OCI-LY1 (cell line): ENCODE results near the gene ST6GAL1.

Experiments used
- H2AFZ ChIP-seq: fragments of 200-600 bp; sonication (generic), shearing (Covaris generic); 2 replicates; pipeline ENCODE4 v1.6.0; 2014; ENCODE audit warnings: antibody characterized with exemption, mild to moderate bottlenecking, low read length
- H3F3A ChIP-seq: fragments of 200-600 bp; sonication (generic), shearing (Covaris generic); 2 replicates; pipeline ENCODE4 v1.6.0; 2014; ENCODE audit warnings: mild to moderate bottlenecking, antibody characterized with exemption, low read length, moderate library complexity; ENCODE audit not compliant: insufficient read depth
- H3K27ac ChIP-seq: fragments of 200-600 bp; sonication (generic); 2 replicates; pipeline ENCODE4 v1.5.1; 2014; ENCODE audit warnings: low read length, mixed run types, mild to moderate bottlenecking, low read depth; ENCODE audit not compliant: poor library complexity, severe bottlenecking
- H3K27me3 ChIP-seq: fragments of 200-600 bp; sonication (generic); 2 replicates; pipeline ENCODE4 v1.6.0; 2014; ENCODE audit warnings: antibody characterized with exemption, mild to moderate bottlenecking, low read length, moderate library complexity; ENCODE audit not compliant: insufficient read depth
- H3K36me3 ChIP-seq: fragments of 200-600 bp; sonication (generic); 2 replicates; pipeline ENCODE4 v1.6.1; 2014; ENCODE audit warnings: mild to moderate bottlenecking, antibody characterized with exemption, low read length, moderate library complexity, mixed read lengths; ENCODE audit not compliant: insufficient read depth
- H3K4me1 ChIP-seq: fragments of 200-600 bp; sonication (generic); 2 replicates; pipeline ENCODE4 v1.5.1; 2014; ENCODE audit warnings: mild to moderate bottlenecking, low read length, moderate library complexity; ENCODE audit not compliant: insufficient read depth, severe bottlenecking
- H3K4me2 ChIP-seq: fragments of 200-600 bp; sonication (generic), shearing (Covaris generic); 2 replicates; pipeline ENCODE4 v1.6.1; 2014; ENCODE audit warnings: low read length
- H3K4me3 ChIP-seq: fragments of 200-600 bp; sonication (generic); 2 replicates; pipeline ENCODE4 v1.5.1; 2014; ENCODE audit warnings: low read length, low read depth, mild to moderate bottlenecking, mixed read lengths; ENCODE audit not compliant: poor library complexity, severe bottlenecking
- H3K79me2 ChIP-seq: fragments of 200-600 bp; shearing (Covaris generic); 2 replicates; pipeline ENCODE4 v1.6.1; 2016; ENCODE audit warnings: mixed run types, low read length, mixed read lengths; ENCODE audit not compliant: insufficient read depth
- H3K9ac ChIP-seq: fragments of 200-600 bp; sonication (generic), shearing (Covaris generic); 2 replicates; pipeline ENCODE4 v1.6.1; 2014; ENCODE audit warnings: mild to moderate bottlenecking, low read length, mixed read lengths
- H3K9me2 ChIP-seq: fragments of 200-600 bp; sonication (generic), shearing (Covaris generic); 2 replicates; pipeline ENCODE4 v1.6.1; 2014; ENCODE audit warnings: low read depth, mild to moderate bottlenecking, low read length, mixed read lengths
- H3K9me3 ChIP-seq: fragments of 200-600 bp; shearing (Covaris generic); 2 replicates; pipeline ENCODE4 v1.6.1; 2014; ENCODE audit warnings: low read length, mixed read lengths
- H4K20me1 ChIP-seq: fragments of 200-600 bp; sonication (generic), shearing (Covaris generic); 2 replicates; pipeline ENCODE4 v1.6.0; 2016; ENCODE audit warnings: mild to moderate bottlenecking, low read length; ENCODE audit not compliant: insufficient read depth
- EZH2 ChIP-seq: fragments of 200-600 bp; sonication (generic), shearing (Covaris generic); IDR thresholded peaks from 2 replicates; pipeline ENCODE4 v1.8.0; 2017; ENCODE audit warnings: borderline replicate concordance, mixed run types, mild to moderate bottlenecking, antibody characterized with exemption, low read length, moderate library complexity, mixed read lengths
- TF ChIP-seq, protein P1 (sequence below): fragments of 200-600 bp; sonication (generic), shearing (Covaris generic); IDR thresholded peaks from 2 replicates; pipeline ENCODE4 v1.5.1; 2017; ENCODE audit warnings: mild to moderate bottlenecking, antibody characterized with exemption, low read length, moderate library complexity, mixed read lengths

ST6GAL1 gene

DNA sequence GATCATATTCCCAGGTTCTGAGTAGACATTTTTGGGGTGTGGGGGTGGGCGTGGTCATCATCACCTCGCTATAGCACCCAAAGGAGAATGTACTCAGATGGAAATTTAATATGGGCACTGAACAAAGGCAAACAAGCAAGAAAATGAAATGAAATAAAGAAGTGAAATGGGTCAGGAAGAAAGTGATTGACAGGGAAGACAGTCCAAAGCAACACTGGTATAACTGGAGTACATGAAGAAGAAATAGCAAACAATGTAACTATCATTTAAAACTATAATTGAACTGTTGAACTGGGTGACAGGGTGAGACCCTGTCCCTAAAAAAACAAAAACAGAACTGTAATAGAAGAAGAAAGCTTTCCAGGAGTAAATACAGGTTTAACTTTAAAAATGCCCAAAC, 184.2 kb downstream of the ST6GAL1 start:
- Histone ChIP-seq H3K9me3 (no peaks in the 10 kb centered on the region), H3K27ac (no peak overlapping the region), H2AFZ (no peak overlapping the region), H3K4me1 (no peaks in the 10 kb centered on the region), H3K9ac (no peak overlapping the region), H3K79me2 (no peaks in the 10 kb centered on the region), H3K36me3 (peaks cover 2% of the 10 kb centered on the region; the same call in 1 of the 2 replicates), H3K4me3 (no peak overlapping the region), H4K20me1 (no peaks in the 10 kb centered on the region), H3F3A (no peaks in the 10 kb centered on the region), H3K9me2 (no peaks in the 10 kb centered on the region), H3K4me2 (no peak overlapping the region), H3K27me3 (no peaks in the 10 kb centered on the region)
- no peak for TF ChIP-seq EZH2

DNA sequence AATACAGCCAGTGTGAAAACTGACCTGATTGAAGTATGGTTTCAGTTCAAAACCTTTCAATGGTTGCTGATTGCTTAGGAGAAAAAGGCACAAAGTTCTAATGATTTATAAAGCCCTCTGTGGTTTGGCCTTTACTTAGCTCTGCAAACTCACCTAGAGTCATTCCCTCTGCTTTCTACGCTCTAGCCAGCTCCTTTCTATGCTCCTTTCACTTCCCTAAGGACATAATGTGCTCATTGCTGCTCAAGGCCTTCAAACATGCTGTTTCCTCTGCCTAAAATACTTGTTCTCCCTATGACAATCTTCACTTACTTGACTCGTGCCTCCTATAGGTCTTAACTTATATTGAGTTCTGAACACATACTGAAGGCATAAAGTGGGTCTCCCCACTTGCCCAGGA, 190.0 kb downstream of the ST6GAL1 start:
- Histone ChIP-seq H4K20me1 (no peaks in the 10 kb centered on the region), H3F3A (no peaks in the 10 kb centered on the region), H3K9me2 (no peaks in the 10 kb centered on the region), H3K4me3 (no peak overlapping the region), H3K4me1 (peaks cover 6% of the 10 kb centered on the region), H3K9ac (no peak overlapping the region), H3K36me3 (peaks cover 24% of the 10 kb centered on the region), H3K9me3 (no peaks in the 10 kb centered on the region), H3K79me2 (no peaks in the 10 kb centered on the region), H3K27ac (no peak overlapping the region), H3K27me3 (no peaks in the 10 kb centered on the region), H3K4me2 (no peak overlapping the region), H2AFZ (no peak overlapping the region)
- no peak for TF ChIP-seq EZH2
- TF ChIP-seq, protein P1, sequence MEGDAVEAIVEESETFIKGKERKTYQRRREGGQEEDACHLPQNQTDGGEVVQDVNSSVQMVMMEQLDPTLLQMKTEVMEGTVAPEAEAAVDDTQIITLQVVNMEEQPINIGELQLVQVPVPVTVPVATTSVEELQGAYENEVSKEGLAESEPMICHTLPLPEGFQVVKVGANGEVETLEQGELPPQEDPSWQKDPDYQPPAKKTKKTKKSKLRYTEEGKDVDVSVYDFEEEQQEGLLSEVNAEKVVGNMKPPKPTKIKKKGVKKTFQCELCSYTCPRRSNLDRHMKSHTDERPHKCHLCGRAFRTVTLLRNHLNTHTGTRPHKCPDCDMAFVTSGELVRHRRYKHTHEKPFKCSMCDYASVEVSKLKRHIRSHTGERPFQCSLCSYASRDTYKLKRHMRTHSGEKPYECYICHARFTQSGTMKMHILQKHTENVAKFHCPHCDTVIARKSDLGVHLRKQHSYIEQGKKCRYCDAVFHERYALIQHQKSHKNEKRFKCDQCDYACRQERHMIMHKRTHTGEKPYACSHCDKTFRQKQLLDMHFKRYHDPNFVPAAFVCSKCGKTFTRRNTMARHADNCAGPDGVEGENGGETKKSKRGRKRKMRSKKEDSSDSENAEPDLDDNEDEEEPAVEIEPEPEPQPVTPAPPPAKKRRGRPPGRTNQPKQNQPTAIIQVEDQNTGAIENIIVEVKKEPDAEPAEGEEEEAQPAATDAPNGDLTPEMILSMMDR: no peak

DNA sequence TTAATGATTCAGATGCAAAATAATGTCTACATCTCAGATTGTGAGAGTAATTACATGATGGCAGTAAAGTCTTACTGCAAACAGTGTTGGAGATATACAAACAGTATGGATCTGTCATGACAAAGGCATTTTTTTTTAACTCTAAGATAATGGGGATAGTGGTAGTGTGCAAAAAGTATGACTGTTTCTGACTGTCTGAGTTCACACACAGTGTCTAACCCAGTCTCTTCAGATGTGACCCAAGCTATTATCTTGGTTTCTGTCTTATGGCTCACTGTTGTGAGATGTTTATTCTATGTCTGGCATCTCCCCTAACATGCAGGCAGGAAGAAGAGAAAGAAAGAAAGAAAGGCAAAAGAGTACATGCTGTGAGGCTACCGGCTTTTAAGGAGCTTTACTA, 191.9 kb downstream of the ST6GAL1 start:
- no peak for TF ChIP-seq EZH2
- TF ChIP-seq, protein P1: no peak
- H3K27ac ChIP-seq: no peak overlapping the region
- no peak overlapping the region for H3K9ac ChIP-seq
- peaks cover 4% of the 10 kb centered on the region; the same call in 1 of the 2 replicates for H3K9me3 ChIP-seq
- no peak overlapping the region for H3K4me3 ChIP-seq
- no peaks in the 10 kb centered on the region for H3K79me2 ChIP-seq
- H2AFZ ChIP-seq: no peak overlapping the region
- H4K20me1 ChIP-seq: no peaks in the 10 kb centered on the region
- no peak overlapping the region for H3K4me2 ChIP-seq
- peaks cover 33% of the 10 kb centered on the region for H3K36me3 ChIP-seq
- H3K9me2 ChIP-seq: no peaks in the 10 kb centered on the region
- no peaks in the 10 kb centered on the region for H3K27me3 ChIP-seq
- peaks cover 13% of the 10 kb centered on the region for H3K4me1 ChIP-seq
- H3F3A ChIP-seq: no peaks in the 10 kb centered on the region

DNA sequence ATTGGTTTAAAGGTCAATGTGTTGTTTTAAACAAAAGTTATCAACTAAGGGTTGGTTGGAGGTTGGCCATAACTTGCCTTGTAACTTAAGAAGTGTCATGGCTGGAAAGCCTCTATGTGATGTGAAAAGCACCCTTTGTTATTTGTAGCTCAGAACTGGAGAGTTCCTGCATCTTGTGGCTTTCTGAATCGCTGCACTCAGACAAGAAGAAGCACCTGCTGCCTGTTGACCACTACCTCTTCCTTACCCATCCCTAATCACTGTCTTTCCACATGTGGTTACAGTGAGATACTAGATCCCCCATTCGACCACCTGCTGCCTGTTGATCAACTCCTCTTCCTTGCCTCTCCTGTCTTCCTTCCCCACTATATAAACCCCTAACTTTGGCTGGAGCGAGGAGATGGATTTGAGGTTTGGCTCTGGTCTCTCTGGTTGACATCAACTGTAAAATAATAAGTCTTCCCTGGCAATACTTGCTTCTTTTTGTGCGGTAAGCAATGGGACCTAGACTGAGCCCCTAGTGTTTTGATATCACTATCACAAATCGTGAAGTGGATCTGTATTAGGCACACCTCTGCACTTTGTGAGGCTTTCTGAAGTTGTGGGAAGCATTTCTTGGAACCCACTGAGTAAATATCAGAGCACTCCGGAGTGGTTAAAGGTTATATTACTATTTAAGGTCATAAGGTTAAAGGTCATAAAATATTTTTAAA, 195.1 kb downstream of the ST6GAL1 start:
- Histone ChIP-seq H3F3A (no peaks in the 10 kb centered on the region), H3K4me3 (no peak overlapping the region), H3K9me2 (no peaks in the 10 kb centered on the region), H2AFZ (no peak overlapping the region), H3K9ac (no peak overlapping the region), H3K4me2 (peak overlapping the region; percentile 20; the same call in 1 of the 2 replicates), H4K20me1 (no peaks in the 10 kb centered on the region), H3K4me1 (peaks cover 13% of the 10 kb centered on the region), H3K9me3 (peaks cover 20% of the 10 kb centered on the region), H3K79me2 (0 out of 2 replicates have a peak, but pooled peaks cover 4% of the 10 kb centered on the region), H3K36me3 (peaks cover 56% of the 10 kb centered on the region), H3K27me3 (no peaks in the 10 kb centered on the region), H3K27ac (peak overlapping the region; percentile 71)
- TF ChIP-seq, protein P1: no peak
- no peak for TF ChIP-seq EZH2
